SU-DHL-6 (cell line): ENCODE measurements around the gene CHCHD3.

Experiments
- H2AFZ ChIP-seq: fragments of 200-600 bp; sonication (generic); 2 replicates; pipeline ENCODE4 v1.6.1; 2014; ENCODE audit warnings: low read depth, mild to moderate bottlenecking, moderate library complexity, mixed read lengths, antibody characterized with exemption, low read length; ENCODE audit not compliant: severe bottlenecking
- H3F3A ChIP-seq: fragments of 200-600 bp; shearing (Covaris generic); 2 replicates; pipeline ENCODE4 v1.6.0; 2016; ENCODE audit warnings: antibody characterized with exemption, mild to moderate bottlenecking; ENCODE audit not compliant: insufficient read depth
- H3K27ac ChIP-seq: fragments of 200-600 bp; sonication (generic); 2 replicates; pipeline ENCODE4 v1.5.1; 2016; ENCODE audit warnings: low read depth, mild to moderate bottlenecking, low read length, moderate library complexity, mixed read lengths
- H3K27me3 ChIP-seq: fragments of 200-600 bp; sonication (generic), shearing (Covaris generic); 2 replicates; pipeline ENCODE4 v1.6.0; 2014; ENCODE audit warnings: mild to moderate bottlenecking, low read length
- H3K36me3 ChIP-seq: fragments of 200-600 bp; sonication (generic); 2 replicates; pipeline ENCODE4 v1.6.1; 2014; ENCODE audit warnings: mild to moderate bottlenecking, low read length, mixed read lengths
- H3K4me2 ChIP-seq: fragments of 300-600, 200-600 bp; shearing (Covaris generic), sonication (generic); 2 replicates; pipeline ENCODE4 v1.6.0; 2014; ENCODE audit warnings: low read length, low read depth, mild to moderate bottlenecking; ENCODE audit not compliant: poor library complexity, severe bottlenecking
- H3K4me3 ChIP-seq: fragments of 200-600 bp; sonication (generic); 2 replicates; pipeline ENCODE4 v1.5.1; 2014; ENCODE audit warnings: antibody characterized with exemption, low read length, mild to moderate bottlenecking, mixed read lengths; ENCODE audit not compliant: insufficient read depth, poor library complexity, severe bottlenecking
- H3K79me2 ChIP-seq: fragments of 200-600 bp; sonication (generic); 2 replicates; pipeline ENCODE4 v1.6.1; 2014; ENCODE audit warnings: mild to moderate bottlenecking, low read length, moderate library complexity; ENCODE audit not compliant: insufficient read depth
- H3K9ac ChIP-seq: fragments of 200-600 bp; sonication (generic); 2 replicates; pipeline ENCODE4 v1.7.0; 2014; ENCODE audit warnings: mild to moderate bottlenecking, low read length
- H3K9me2 ChIP-seq: fragments of 200-600 bp; sonication (generic); replicated peaks from 2 replicates; pipeline ENCODE4 v1.6.1; 2014; ENCODE audit warnings: low read length; ENCODE audit not compliant: insufficient read depth
- H3K9me3 ChIP-seq: fragments of 200-600 bp; sonication (generic); 2 replicates; pipeline ENCODE4 v1.6.1; 2014; ENCODE audit warnings: low read length, mixed read lengths; ENCODE audit not compliant: insufficient read depth
- H4K20me1 ChIP-seq: fragments of 200-600 bp; sonication (generic); 2 replicates; pipeline ENCODE4 v1.6.1; 2014; ENCODE audit warnings: low read depth, mild to moderate bottlenecking, antibody characterized with exemption, low read length, moderate library complexity, mixed read lengths
- EZH2phosphoT487 ChIP-seq: fragments of 200-600 bp; sonication (generic), shearing (Covaris generic); conservative IDR thresholded peaks from 2 replicates; pipeline ENCODE4 v1.6.1; 2018; ENCODE audit warnings: mild to moderate bottlenecking, antibody characterized with exemption, low read length, moderate library complexity, mixed read lengths
- TF ChIP-seq, protein P1 (sequence below): fragments of 200-600 bp; sonication (generic); IDR thresholded peaks from one replicate; pipeline ENCODE4 v1.5.1; 2017; ENCODE audit warnings: antibody characterized with exemption, mild to moderate bottlenecking, low read length, moderate library complexity; ENCODE audit not compliant: insufficient read depth, poor library complexity, severe bottlenecking

CHCHD3 gene

GRCh38 chr7:132830941-132831340 is 250.9 kb downstream of the CHCHD3 start:
- Histone ChIP-seq H2AFZ (no peak overlapping the region), H3K4me3 (no peak overlapping the region), H3K9me3 (no peaks in the 10 kb centered on the region), H3F3A (no peaks in the 10 kb centered on the region), H4K20me1 (0 out of 2 replicates have a peak, but pooled peaks cover 5% of the 10 kb centered on the region), H3K27me3 (no peaks in the 10 kb centered on the region), H3K36me3 (no peaks in the 10 kb centered on the region), H3K79me2 (no peaks in the 10 kb centered on the region), H3K4me2 (no peak overlapping the region), H3K27ac (no peak overlapping the region), H3K9me2 (no peaks in the 10 kb centered on the region), H3K9ac (no peak overlapping the region)
- no peak for TF ChIP-seq EZH2phosphoT487

- no peaks in the 10 kb centered on the region for H3K9me3 ChIP-seq
- H3K79me2 ChIP-seq: no peaks in the 10 kb centered on the region
- no peaks in the 10 kb centered on the region for H3F3A ChIP-seq
- no peaks in the 10 kb centered on the region for H3K9me2 ChIP-seq
- H3K9ac ChIP-seq: no peak overlapping the region
- no peaks in the 10 kb centered on the region for H3K27me3 ChIP-seq
- no peak overlapping the region for H2AFZ ChIP-seq
- no peaks in the 10 kb centered on the region for H3K36me3 ChIP-seq
- TF ChIP-seq EZH2phosphoT487: no peak
- TF ChIP-seq, protein P1, sequence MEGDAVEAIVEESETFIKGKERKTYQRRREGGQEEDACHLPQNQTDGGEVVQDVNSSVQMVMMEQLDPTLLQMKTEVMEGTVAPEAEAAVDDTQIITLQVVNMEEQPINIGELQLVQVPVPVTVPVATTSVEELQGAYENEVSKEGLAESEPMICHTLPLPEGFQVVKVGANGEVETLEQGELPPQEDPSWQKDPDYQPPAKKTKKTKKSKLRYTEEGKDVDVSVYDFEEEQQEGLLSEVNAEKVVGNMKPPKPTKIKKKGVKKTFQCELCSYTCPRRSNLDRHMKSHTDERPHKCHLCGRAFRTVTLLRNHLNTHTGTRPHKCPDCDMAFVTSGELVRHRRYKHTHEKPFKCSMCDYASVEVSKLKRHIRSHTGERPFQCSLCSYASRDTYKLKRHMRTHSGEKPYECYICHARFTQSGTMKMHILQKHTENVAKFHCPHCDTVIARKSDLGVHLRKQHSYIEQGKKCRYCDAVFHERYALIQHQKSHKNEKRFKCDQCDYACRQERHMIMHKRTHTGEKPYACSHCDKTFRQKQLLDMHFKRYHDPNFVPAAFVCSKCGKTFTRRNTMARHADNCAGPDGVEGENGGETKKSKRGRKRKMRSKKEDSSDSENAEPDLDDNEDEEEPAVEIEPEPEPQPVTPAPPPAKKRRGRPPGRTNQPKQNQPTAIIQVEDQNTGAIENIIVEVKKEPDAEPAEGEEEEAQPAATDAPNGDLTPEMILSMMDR: no peak
- H3K27ac ChIP-seq: no peak overlapping the region
- 0 out of 2 replicates have a peak, but pooled peaks cover 5% of the 10 kb centered on the region for H4K20me1 ChIP-seq
- H3K4me3 ChIP-seq: no peak overlapping the region
- no peak overlapping the region for H3K4me2 ChIP-seq
Observed at GRCh38 chr7:132828502-132828901, 253.4 kb downstream of the CHCHD3 start.

DNA sequence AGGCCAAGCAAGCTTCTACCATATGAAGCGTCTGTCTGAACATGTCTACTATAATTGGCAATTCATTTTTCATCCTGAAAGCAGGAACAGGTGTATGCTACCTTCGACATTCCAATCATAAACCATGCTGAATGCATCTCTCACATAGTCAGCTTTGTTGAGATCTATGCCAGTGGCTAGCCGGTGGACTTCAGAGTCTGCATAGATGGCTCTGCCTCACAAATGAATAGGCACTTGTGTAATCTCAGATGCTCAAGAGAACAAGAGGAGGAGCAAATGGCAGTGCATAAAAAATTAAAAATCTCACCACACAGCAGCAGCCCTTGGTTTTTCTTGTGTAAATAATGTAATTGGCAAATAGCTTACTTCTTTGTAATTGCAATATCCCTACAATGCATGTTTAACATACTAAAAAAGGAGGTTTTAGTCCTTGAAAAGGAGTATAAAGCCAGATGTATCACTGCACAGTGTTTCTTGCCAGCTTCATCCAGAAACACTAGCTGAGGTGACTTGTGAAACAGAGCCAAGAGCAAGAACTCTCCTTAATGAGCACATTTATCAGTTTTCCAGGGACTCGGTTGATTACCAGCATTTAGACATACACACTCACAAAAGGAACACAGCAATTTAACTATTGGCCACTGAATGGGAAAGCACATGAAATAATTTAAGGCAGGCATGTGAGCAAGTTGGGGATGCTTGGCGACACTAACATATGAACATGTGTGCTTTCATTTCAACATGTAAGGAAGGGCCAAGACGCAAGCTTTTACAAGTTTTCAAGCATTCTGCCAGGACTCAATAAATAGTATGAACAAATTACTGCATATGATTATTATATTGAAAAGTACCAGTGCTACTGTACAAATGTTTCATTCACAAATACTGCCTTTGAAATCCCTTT is 255.7 kb downstream of the CHCHD3 start:
- Histone ChIP-seq H4K20me1 (no peaks in the 10 kb centered on the region), H3K79me2 (no peaks in the 10 kb centered on the region), H3K36me3 (no peaks in the 10 kb centered on the region), H3K4me2 (no peak overlapping the region), H3F3A (no peaks in the 10 kb centered on the region), H3K27me3 (no peaks in the 10 kb centered on the region), H3K9me2 (no peaks in the 10 kb centered on the region), H3K9ac (no peak overlapping the region), H2AFZ (no peak overlapping the region), H3K27ac (no peak overlapping the region), H3K4me3 (no peak overlapping the region), H3K9me3 (no peaks in the 10 kb centered on the region)
- TF ChIP-seq EZH2phosphoT487: no peak
- TF ChIP-seq, protein P1: no peak

GRCh38 chr7:132825222-132825621 is 256.7 kb downstream of the CHCHD3 start:
- Histone ChIP-seq H3K27me3 (no peaks in the 10 kb centered on the region), H3K9me3 (no peaks in the 10 kb centered on the region), H3K9me2 (no peaks in the 10 kb centered on the region), H2AFZ (no peak overlapping the region), H3K4me3 (no peak overlapping the region), H3K36me3 (no peaks in the 10 kb centered on the region), H3K27ac (no peak overlapping the region), H3K9ac (no peak overlapping the region), H3F3A (no peaks in the 10 kb centered on the region), H4K20me1 (no peaks in the 10 kb centered on the region), H3K79me2 (no peaks in the 10 kb centered on the region), H3K4me2 (no peak overlapping the region)
- no peak for TF ChIP-seq EZH2phosphoT487
- TF ChIP-seq, protein P1: no peak
